Stimulated activated naive CD8-positive, alpha-beta T cell treated with anti-CD3 and anti-CD28 coated beads, Interleukin-15, amount 100 ng/mL, for 72 hours (primary cell): Measurements from ENCODE around the gene TM2D3.
A peak's percentile ranks its signal among the peaks of the same experiment; 100 is the strongest.

Experiments
- ATAC-seq: fragments of 150-1000 bp; cut with Tn5 transposase; 2 replicates; pipeline ENCODE4 v1.10.0; 2021; ENCODE audit warnings: mild to moderate bottlenecking, moderate library complexity
- DNase-seq, 2 donors: peaks; one replicate each; pipeline ENCODE4 v3.0.0; 2021 to 2022
- H3K27ac Mint-ChIP-seq, 2 donors: one replicate each; pipeline ENCODE4 v1.8.0; 2022; ENCODE audit warnings: mild to moderate bottlenecking in 2 of 2, mixed read lengths in 2 of 2, moderate library complexity in 2 of 2
- H3K27me3 Mint-ChIP-seq: one replicate; pipeline ENCODE4 v1.8.0; 2022; ENCODE audit warnings: mixed read lengths
- H3K4me1 Mint-ChIP-seq: one replicate; pipeline ENCODE4 v1.8.0; 2022; ENCODE audit warnings: mild to moderate bottlenecking, mixed read lengths
- H3K4me3 Mint-ChIP-seq, 2 donors: one replicate each; pipeline ENCODE4 v1.8.0; 2022; ENCODE audit warnings: mild to moderate bottlenecking in 2 of 2, mixed read lengths in 2 of 2, moderate library complexity in 1 of 2
- H3K9me3 Mint-ChIP-seq, 2 donors: one replicate each; pipeline ENCODE4 v1.8.0; 2022; ENCODE audit warnings: mixed read lengths in 2 of 2

TM2D3 gene

GRCh38 chr15:101652098-101652785, at the start of gene TM2D3:
Gene TM2D3, minus strand, starts transcription at chr15:101652381. Its CDS starts 20 bp downstream, at chr15:101652361.
- Mint-ChIP-seq H3K27me3 (no peaks in the 10 kb centered on the region), H3K27ac (peak within 1 kb of the TSS; percentile 97 to 98), H3K4me1 (peaks cover 48% of the 10 kb centered on the region), H3K4me3 (peak within 1 kb of the TSS; percentile 95 to 98), H3K9me3 (no peaks in the 10 kb centered on the region)
- DNase-seq (peak; percentile 95 to 96), ATAC-seq (peak; percentile 96)

- no peak for DNase-seq
- no peaks in the 10 kb centered on the region for H3K27me3 Mint-ChIP-seq
- ATAC-seq, result no peak
- H3K4me3 Mint-ChIP-seq, result no peak overlapping the region
- peaks cover 28% of the 10 kb centered on the region for H3K4me1 Mint-ChIP-seq
- H3K27ac Mint-ChIP-seq, result no peak overlapping the region
- H3K9me3 Mint-ChIP-seq, result peaks cover 0 to 3% of the 10 kb centered on the region in 2 donors
These were observed 46.1 kb upstream of the TM2D3 start for GRCh38 chr15:101698314-101698713.

- Mint-ChIP-seq H3K27me3 (no peaks in the 10 kb centered on the region), H3K9me3 (peaks cover 0 to 10% of the 10 kb centered on the region in 2 donors), H3K27ac (no peak overlapping the region), H3K4me3 (no peak overlapping the region), H3K4me1 (peaks cover 36% of the 10 kb centered on the region)
- DNase-seq (no peak), ATAC-seq (no peak)
These were observed 45.3 kb upstream of the TM2D3 start for GRCh38 chr15:101697488-101697887.

- peak overlapping the region in 1 of 2 donors; percentile 15 for H3K27ac Mint-ChIP-seq
- no peak overlapping the region for H3K4me3 Mint-ChIP-seq
- ATAC-seq (no peak), DNase-seq (no peak)
- H3K4me1 Mint-ChIP-seq, result peaks cover 37% of the 10 kb centered on the region
- H3K27me3 Mint-ChIP-seq, result no peaks in the 10 kb centered on the region
- peaks cover 0 to 10% of the 10 kb centered on the region in 2 donors for H3K9me3 Mint-ChIP-seq
These were observed 44.6 kb upstream of the TM2D3 start for GRCh38 chr15:101696829-101697228.

- H3K27ac Mint-ChIP-seq, result peak overlapping the region in 1 of 2 donors; percentile 55
These were observed 42.1 kb upstream of the TM2D3 start for GRCh38 chr15:101694261-101694660.

GRCh38 chr15:101692801-101693598, 40.8 kb upstream of the TM2D3 start:
- Mint-ChIP-seq H3K9me3 (peaks cover 0 to 10% of the 10 kb centered on the region in 2 donors), H3K27me3 (no peaks in the 10 kb centered on the region), H3K27ac (peak overlapping the region; percentile 85 to 96), H3K4me1 (peaks cover 53% of the 10 kb centered on the region), H3K4me3 (peak overlapping the region; percentile 45 to 55)
- DNase-seq (peak; percentile 6 to 19), ATAC-seq (peak; percentile 65)

More at GRCh38 chr15:101694261-101694660, 42.1 kb upstream of the TM2D3 start:
- H3K4me3 Mint-ChIP-seq, result no peak overlapping the region
- no peak for ATAC-seq
- no peaks in the 10 kb centered on the region for H3K27me3 Mint-ChIP-seq
- H3K4me1 Mint-ChIP-seq, result peaks cover 51% of the 10 kb centered on the region
- peaks cover 0 to 10% of the 10 kb centered on the region in 2 donors for H3K9me3 Mint-ChIP-seq
- no peak for DNase-seq

- DNase-seq, result peak in 1 of 2 donors; percentile 22
These were observed 37.7 kb upstream of the TM2D3 start for GRCh38 chr15:101689901-101690300.

GRCh38 chr15:101686718-101687117, 34.5 kb upstream of the TM2D3 start:
- H3K27ac Mint-ChIP-seq, result no peak overlapping the region
- ATAC-seq (no peak), DNase-seq (no peak)
- peaks cover 21% of the 10 kb centered on the region for H3K4me1 Mint-ChIP-seq
- no peak overlapping the region for H3K4me3 Mint-ChIP-seq
- H3K9me3 Mint-ChIP-seq, result no peaks in the 10 kb centered on the region
- H3K27me3 Mint-ChIP-seq, result no peaks in the 10 kb centered on the region

More at GRCh38 chr15:101689901-101690300, 37.7 kb upstream of the TM2D3 start:
- Mint-ChIP-seq H3K27me3 (no peaks in the 10 kb centered on the region), H3K27ac (no peak overlapping the region), H3K9me3 (peaks cover 0 to 10% of the 10 kb centered on the region in 2 donors), H3K4me3 (no peak overlapping the region), H3K4me1 (peaks cover 40% of the 10 kb centered on the region)
- ATAC-seq, result peak; percentile 71

- ATAC-seq (no peak), DNase-seq (no peak)
- Mint-ChIP-seq H3K4me3 (no peak overlapping the region), H3K4me1 (peaks cover 14% of the 10 kb centered on the region), H3K27me3 (no peaks in the 10 kb centered on the region), H3K27ac (no peak overlapping the region), H3K9me3 (no peaks in the 10 kb centered on the region)
These were observed 32.7 kb upstream of the TM2D3 start for GRCh38 chr15:101684877-101685276.

GRCh38 chr15:101684384-101684783, 32.2 kb upstream of the TM2D3 start:
- H3K9me3 Mint-ChIP-seq, result no peaks in the 10 kb centered on the region
- H3K27me3 Mint-ChIP-seq, result no peaks in the 10 kb centered on the region
- H3K27ac Mint-ChIP-seq, result peak overlapping the region in 1 of 2 donors; percentile 28
- ATAC-seq (no peak), DNase-seq (no peak)
- H3K4me3 Mint-ChIP-seq, result no peak overlapping the region
- H3K4me1 Mint-ChIP-seq, result peaks cover 9% of the 10 kb centered on the region

GRCh38 chr15:101679806-101680205, 27.6 kb upstream of the TM2D3 start:
- Mint-ChIP-seq H3K27ac (no peak overlapping the region), H3K27me3 (no peaks in the 10 kb centered on the region), H3K9me3 (no peaks in the 10 kb centered on the region), H3K4me3 (no peak overlapping the region), H3K4me1 (peaks cover 6% of the 10 kb centered on the region)
- no peak for DNase-seq
- no peak for ATAC-seq

- no peak for DNase-seq
- no peak overlapping the region for H3K4me3 Mint-ChIP-seq
- no peaks in the 10 kb centered on the region for H3K9me3 Mint-ChIP-seq
- ATAC-seq, result no peak
- no peaks in the 10 kb centered on the region for H3K27me3 Mint-ChIP-seq
- peaks cover 13% of the 10 kb centered on the region for H3K4me1 Mint-ChIP-seq
- no peak overlapping the region for H3K27ac Mint-ChIP-seq
These were observed 24.7 kb upstream of the TM2D3 start for GRCh38 chr15:101676921-101677329.

GRCh38 chr15:101675796-101676582, 23.8 kb upstream of the TM2D3 start:
- Mint-ChIP-seq H3K9me3 (no peaks in the 10 kb centered on the region), H3K27ac (peak overlapping the region in 1 of 2 donors; percentile 40), H3K27me3 (no peaks in the 10 kb centered on the region), H3K4me1 (peaks cover 13% of the 10 kb centered on the region), H3K4me3 (no peak overlapping the region)
- ATAC-seq (no peak), DNase-seq (no peak)

GRCh38 chr15:101675015-101675414, 22.8 kb upstream of the TM2D3 start:
- ATAC-seq (no peak), DNase-seq (no peak)
- H3K9me3 Mint-ChIP-seq, result no peaks in the 10 kb centered on the region
- no peaks in the 10 kb centered on the region for H3K27me3 Mint-ChIP-seq
- peaks cover 13% of the 10 kb centered on the region for H3K4me1 Mint-ChIP-seq
- H3K27ac Mint-ChIP-seq, result no peak overlapping the region
- no peak overlapping the region for H3K4me3 Mint-ChIP-seq

GRCh38 chr15:101672298-101672697, 20.1 kb upstream of the TM2D3 start:
- peaks cover 13% of the 10 kb centered on the region for H3K4me1 Mint-ChIP-seq
- no peak for DNase-seq
- no peak overlapping the region for H3K4me3 Mint-ChIP-seq
- no peak overlapping the region for H3K27ac Mint-ChIP-seq
- no peaks in the 10 kb centered on the region for H3K27me3 Mint-ChIP-seq
- no peaks in the 10 kb centered on the region for H3K9me3 Mint-ChIP-seq
- ATAC-seq, result no peak
